Measurements from ENCODE around the gene THBS4.

DNA sequence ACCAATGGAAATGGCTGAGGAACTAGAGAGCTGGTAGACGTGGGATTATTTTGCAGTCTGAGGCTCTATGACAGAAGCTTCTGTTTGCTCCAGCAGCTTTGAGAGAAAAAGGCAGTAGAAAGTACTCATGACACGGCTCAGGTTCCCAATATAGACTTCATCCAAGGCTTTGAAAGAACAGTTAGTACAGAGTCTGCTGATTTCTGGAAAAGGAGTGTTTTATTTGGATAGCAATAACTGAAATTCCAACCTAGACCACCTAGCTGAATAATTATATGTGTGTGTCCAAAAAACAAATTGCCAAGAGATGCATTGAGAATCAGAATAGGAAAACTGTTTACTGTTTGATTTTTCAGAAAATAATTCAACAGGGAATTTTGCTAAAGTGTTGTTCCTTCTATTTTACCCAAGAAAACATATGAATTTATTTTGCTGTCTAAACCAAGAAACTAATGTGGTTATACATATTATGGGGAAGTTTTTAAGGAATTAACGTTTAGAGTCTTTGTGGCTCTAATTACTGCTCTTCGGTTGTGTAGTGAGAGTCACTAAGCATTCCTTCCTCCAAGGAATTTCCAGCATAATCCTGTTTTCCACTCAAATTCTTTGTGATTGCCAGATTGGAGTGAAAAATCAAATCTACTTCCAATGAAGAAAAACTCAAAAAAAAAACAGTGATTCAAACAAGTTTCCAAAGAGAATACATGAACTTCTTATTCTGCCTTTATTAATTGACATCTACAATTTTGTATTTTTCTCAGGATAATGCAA is 26.0 kb upstream of the THBS4 start:
- TF ChIP-seq, protein P1, sequence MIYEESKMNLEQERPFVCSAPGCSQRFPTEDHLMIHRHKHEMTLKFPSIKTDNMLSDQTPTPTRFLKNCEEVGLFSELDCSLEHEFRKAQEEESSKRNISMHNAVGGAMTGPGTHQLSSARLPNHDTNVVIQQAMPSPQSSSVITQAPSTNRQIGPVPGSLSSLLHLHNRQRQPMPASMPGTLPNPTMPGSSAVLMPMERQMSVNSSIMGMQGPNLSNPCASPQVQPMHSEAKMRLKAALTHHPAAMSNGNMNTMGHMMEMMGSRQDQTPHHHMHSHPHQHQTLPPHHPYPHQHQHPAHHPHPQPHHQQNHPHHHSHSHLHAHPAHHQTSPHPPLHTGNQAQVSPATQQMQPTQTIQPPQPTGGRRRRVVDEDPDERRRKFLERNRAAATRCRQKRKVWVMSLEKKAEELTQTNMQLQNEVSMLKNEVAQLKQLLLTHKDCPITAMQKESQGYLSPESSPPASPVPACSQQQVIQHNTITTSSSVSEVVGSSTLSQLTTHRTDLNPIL (CRISPR knock-in tag; IDR thresholded peaks at IDR 0.05; ENCODE audit: low read depth): no peak
- TF ChIP-seq, protein P2, sequence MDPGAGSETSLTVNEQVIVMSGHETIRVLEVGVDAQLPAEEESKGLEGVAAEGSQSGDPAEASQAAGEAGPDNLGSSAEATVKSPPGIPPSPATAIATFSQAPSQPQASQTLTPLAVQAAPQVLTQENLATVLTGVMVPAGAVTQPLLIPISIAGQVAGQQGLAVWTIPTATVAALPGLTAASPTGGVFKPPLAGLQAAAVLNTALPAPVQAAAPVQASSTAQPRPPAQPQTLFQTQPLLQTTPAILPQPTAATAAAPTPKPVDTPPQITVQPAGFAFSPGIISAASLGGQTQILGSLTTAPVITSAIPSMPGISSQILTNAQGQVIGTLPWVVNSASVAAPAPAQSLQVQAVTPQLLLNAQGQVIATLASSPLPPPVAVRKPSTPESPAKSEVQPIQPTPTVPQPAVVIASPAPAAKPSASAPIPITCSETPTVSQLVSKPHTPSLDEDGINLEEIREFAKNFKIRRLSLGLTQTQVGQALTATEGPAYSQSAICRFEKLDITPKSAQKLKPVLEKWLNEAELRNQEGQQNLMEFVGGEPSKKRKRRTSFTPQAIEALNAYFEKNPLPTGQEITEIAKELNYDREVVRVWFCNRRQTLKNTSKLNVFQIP (CRISPR knock-in tag; IDR thresholded peaks at IDR 0.05; ENCODE audit: borderline replicate concordance, low read depth): no peak
- no peak for TF ChIP-seq RARB (CRISPR knock-in tag; IDR thresholded peaks at IDR 0.05)
- no peak for TF ChIP-seq SNAI2 (CRISPR knock-in tag; IDR thresholded peaks at IDR 0.05)
- TF ChIP-seq ZFP3 (CRISPR knock-in tag; IDR thresholded peaks at IDR 0.05): no peak
- no peak for TF ChIP-seq PPARA (CRISPR knock-in tag; IDR thresholded peaks at IDR 0.05; ENCODE audit: borderline replicate concordance)
- no peak for TF ChIP-seq ZNF70 (CRISPR knock-in tag; IDR thresholded peaks at IDR 0.05)
- TF ChIP-seq TCF4 (CRISPR knock-in tag; IDR thresholded peaks at IDR 0.05; ENCODE audit: borderline replicate concordance): no peak
- TF ChIP-seq, protein P3, sequence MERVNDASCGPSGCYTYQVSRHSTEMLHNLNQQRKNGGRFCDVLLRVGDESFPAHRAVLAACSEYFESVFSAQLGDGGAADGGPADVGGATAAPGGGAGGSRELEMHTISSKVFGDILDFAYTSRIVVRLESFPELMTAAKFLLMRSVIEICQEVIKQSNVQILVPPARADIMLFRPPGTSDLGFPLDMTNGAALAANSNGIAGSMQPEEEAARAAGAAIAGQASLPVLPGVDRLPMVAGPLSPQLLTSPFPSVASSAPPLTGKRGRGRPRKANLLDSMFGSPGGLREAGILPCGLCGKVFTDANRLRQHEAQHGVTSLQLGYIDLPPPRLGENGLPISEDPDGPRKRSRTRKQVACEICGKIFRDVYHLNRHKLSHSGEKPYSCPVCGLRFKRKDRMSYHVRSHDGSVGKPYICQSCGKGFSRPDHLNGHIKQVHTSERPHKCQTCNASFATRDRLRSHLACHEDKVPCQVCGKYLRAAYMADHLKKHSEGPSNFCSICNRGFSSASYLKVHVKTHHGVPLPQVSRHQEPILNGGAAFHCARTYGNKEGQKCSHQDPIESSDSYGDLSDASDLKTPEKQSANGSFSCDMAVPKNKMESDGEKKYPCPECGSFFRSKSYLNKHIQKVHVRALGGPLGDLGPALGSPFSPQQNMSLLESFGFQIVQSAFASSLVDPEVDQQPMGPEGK (CRISPR knock-in tag; IDR thresholded peaks at IDR 0.05; ENCODE audit: borderline replicate concordance): no peak
- TF ChIP-seq ZFP30 (CRISPR knock-in tag; IDR thresholded peaks at IDR 0.05): no peak
- TF ChIP-seq ESRRG (CRISPR knock-in tag; IDR thresholded peaks at IDR 0.05): no peak

Measured in SK-N-SH treated with all-trans-retinoic acid at 6 μM for 48 hours (cell line).